Esophagus squamous epithelium (tissue), 4 donors: ENCODE data around the gene HPS3.

Experiments
- POLR2A ChIP-seq, 4 donors: fragments of 450-650 bp; IDR thresholded peaks; one replicate each; pipeline ENCODE4 v1.6.1; 2017; ENCODE audit warnings: antibody characterized with exemption in 4 of 4, mild to moderate bottlenecking in 4 of 4, moderate library complexity in 3 of 4
- TF ChIP-seq, protein P1 (sequence below), 6 experiments: fragments of 450-650 bp in 4 of 6; fragments of 200-600 bp in 2 of 6; sonication (generic) in 2 of 6; IDR thresholded peaks; one replicate each; pipeline ENCODE4 v1.5.1; 2016 to 2019; ENCODE audit warnings: antibody characterized with exemption in 6 of 6, mild to moderate bottlenecking in 4 of 6, moderate library complexity in 4 of 6

DNA sequence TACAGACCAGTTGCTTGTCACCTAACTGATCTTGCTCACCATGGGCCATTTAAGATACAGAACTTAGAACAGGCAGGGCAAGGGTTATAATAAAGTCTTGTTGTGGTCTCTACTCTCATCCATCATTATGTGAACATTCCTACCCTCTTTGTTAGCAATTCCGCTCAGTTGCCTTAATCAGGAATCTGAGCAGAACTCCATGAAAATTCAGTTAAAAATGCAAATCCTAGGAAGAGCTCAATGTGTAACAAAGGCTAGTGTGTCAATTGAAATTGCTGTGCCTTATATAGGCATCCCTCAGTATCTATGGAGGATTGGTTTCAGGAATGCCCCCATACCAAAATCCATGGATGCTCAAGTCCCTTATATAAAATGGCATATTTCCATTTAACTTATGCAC lies 47.7 kb downstream of the HPS3 start:
- TF ChIP-seq, protein P1, sequence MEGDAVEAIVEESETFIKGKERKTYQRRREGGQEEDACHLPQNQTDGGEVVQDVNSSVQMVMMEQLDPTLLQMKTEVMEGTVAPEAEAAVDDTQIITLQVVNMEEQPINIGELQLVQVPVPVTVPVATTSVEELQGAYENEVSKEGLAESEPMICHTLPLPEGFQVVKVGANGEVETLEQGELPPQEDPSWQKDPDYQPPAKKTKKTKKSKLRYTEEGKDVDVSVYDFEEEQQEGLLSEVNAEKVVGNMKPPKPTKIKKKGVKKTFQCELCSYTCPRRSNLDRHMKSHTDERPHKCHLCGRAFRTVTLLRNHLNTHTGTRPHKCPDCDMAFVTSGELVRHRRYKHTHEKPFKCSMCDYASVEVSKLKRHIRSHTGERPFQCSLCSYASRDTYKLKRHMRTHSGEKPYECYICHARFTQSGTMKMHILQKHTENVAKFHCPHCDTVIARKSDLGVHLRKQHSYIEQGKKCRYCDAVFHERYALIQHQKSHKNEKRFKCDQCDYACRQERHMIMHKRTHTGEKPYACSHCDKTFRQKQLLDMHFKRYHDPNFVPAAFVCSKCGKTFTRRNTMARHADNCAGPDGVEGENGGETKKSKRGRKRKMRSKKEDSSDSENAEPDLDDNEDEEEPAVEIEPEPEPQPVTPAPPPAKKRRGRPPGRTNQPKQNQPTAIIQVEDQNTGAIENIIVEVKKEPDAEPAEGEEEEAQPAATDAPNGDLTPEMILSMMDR (IDR thresholded peaks at IDR 0.05) = no peak
- no peak for TF ChIP-seq POLR2A (IDR thresholded peaks at IDR 0.05)
